Neutrophil (primary cell): ENCODE results near the gene MAPK11.
"Not testable (repeated sequence)": the region's sequence is repeated elsewhere in the genome, so short reads cannot be mapped to it uniquely, and the experiment has no call there.

Source experiments
- H3K27ac ChIP-seq: fragments of 200-600 bp; sonication (generic); 2 replicates; pipeline ENCODE4 v1.5.1; 2016; ENCODE audit warnings: mild to moderate bottlenecking, moderate library complexity
- H3K27me3 ChIP-seq: fragments of 200-600 bp; sonication (generic); 2 replicates; pipeline ENCODE4 v1.6.0; 2016; ENCODE audit warnings: mild to moderate bottlenecking
- H3K36me3 ChIP-seq: fragments of 200-600 bp; sonication (generic); 2 replicates; pipeline ENCODE4 v1.5.1; 2017
- H3K4me1 ChIP-seq, 2 experiments: fragments of 200-600 bp in 1 of 2; sonication (generic) in 1 of 2; 1 replicate in 1 of 2; 2 replicates in 1 of 2; pipeline versions ENCODE4 v1.5.1 to v1.6.1; 2013 to 2016; ENCODE audit warnings: low read depth in 1 of 2, low read length in 1 of 2, mild to moderate bottlenecking in 1 of 2, moderate library complexity in 1 of 2; ENCODE audit not compliant: control insufficient read depth in 1 of 2, insufficient read depth in 1 of 2
- H3K4me3 ChIP-seq, 2 experiments: fragments of 200-600 bp in 1 of 2; sonication (generic) in 1 of 2; 1 replicate in 1 of 2; 2 replicates in 1 of 2; pipeline ENCODE4 v1.5.1; 2013 to 2016; ENCODE audit warnings: low read depth in 1 of 2, low read length in 1 of 2, mild to moderate bottlenecking in 1 of 2, moderate library complexity in 1 of 2
- H3K9me3 ChIP-seq: fragments of 200-600 bp; sonication (generic); 2 replicates; pipeline ENCODE4 v1.5.1; 2016
- TF ChIP-seq, protein P1 (sequence below): fragments of 200-600 bp; sonication (generic); IDR thresholded peaks from 2 replicates; pipeline ENCODE4 v1.5.1; 2016; ENCODE audit warnings: antibody characterized with exemption

The MAPK11 gene

DNA sequence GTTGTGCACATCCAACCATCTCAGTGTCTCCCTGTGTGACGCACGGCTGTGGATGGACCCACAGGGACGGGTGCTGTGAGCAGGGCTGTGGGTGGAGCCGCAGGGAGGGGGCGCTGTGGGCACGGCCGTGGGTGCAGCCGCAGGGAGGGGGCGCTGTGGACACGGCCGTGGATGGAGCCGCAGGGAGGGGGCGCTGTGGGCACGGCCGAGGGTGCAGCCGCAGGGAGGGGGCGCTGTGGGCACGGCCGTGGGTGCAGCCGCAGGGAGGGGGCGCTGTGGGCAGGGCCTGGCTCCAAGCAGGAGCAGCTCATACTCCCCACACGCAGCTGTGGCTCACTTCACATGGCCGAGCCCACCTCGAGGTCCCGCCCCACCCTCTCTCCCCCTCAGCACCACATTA, 6.0 kb upstream of the MAPK11 start:
- TF ChIP-seq, protein P1, sequence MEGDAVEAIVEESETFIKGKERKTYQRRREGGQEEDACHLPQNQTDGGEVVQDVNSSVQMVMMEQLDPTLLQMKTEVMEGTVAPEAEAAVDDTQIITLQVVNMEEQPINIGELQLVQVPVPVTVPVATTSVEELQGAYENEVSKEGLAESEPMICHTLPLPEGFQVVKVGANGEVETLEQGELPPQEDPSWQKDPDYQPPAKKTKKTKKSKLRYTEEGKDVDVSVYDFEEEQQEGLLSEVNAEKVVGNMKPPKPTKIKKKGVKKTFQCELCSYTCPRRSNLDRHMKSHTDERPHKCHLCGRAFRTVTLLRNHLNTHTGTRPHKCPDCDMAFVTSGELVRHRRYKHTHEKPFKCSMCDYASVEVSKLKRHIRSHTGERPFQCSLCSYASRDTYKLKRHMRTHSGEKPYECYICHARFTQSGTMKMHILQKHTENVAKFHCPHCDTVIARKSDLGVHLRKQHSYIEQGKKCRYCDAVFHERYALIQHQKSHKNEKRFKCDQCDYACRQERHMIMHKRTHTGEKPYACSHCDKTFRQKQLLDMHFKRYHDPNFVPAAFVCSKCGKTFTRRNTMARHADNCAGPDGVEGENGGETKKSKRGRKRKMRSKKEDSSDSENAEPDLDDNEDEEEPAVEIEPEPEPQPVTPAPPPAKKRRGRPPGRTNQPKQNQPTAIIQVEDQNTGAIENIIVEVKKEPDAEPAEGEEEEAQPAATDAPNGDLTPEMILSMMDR, result no peak

DNA sequence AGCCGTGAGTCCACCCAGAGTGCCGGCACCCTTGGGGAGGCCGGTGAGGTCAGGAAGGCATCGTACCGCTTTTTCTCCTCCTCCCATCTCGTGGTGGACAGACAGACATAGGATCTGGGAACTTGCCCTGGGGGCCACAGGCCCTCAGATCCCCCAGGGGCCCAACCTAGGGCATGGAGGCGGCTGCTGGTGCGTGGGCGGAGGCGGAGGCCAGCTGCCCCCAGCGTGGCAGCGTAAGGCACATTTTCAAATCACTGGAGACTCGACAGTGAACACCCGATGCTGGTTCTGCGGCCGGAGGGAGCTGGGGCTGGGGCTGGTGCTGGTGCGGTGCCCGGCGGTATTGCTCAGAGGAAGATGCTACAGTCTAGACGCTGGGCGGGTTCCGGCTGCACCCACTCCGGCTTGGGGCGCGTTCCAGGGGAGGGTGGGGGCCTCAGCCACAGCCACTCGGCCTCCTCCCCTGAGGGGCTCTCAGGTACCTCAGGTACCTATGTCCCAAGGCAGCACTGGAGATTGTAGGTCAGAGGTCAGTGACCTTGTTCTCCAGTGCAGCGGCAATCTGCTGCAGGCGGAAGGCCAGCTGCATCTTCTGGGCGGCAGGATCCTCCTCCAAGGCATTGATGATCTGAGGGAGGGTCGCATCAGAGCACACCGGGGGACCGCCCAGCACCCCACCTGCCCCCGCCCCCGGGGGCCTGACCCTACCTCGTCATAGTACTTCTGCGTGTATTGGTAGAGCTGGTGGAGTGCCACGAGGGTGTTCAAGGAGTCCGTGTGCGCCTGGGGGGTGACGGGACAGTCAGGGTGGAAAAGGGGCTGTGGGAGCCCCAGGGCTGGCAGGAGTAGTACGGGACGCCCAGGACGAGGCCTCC, 5.2 kb upstream of the MAPK11 start:
- TF ChIP-seq, protein P1, result no peak
- Histone ChIP-seq H3K4me1 (peaks cover 0 to 13% of the 10 kb centered on the region in 2 experiments), H3K4me3 (no peak overlapping the region), H3K27me3 (peaks cover 40% of the 10 kb centered on the region), H3K9me3 (no peaks in the 10 kb centered on the region), H3K36me3 (no peaks in the 10 kb centered on the region), H3K27ac (no peak overlapping the region)

More for the DNA sequence above, 6.0 kb upstream of the MAPK11 start:
- Histone ChIP-seq H3K4me1 (peaks cover 0 to 8% of the 10 kb centered on the region in 2 experiments), H3K27me3 (peaks cover 33% of the 10 kb centered on the region), H3K36me3 (no peaks in the 10 kb centered on the region), H3K27ac (no peak overlapping the region), H3K4me3 (no peak overlapping the region), H3K9me3 (no peaks in the 10 kb centered on the region)

DNA sequence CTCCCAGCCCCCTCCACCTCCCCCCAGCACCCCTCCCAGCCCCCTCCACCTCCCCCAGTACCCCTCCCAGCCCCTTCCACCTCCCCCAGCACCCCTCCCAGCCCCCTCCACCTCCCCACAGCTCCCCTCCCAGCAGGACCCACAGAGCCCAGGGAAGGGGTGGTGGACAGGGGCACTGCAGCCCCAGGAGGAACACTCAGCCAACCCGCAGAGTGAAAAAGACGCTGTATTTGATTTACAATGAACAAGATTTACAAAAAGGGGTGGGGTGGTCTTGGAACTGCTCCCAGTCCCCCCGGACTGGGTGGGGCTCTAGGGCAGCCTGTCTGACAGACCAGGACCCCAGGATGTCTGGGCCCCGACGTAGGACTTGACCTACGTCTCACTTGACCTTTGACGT, 4.6 kb upstream of the MAPK11 start:
- Histone ChIP-seq H3K27ac (no peak overlapping the region), H3K4me1 (peaks cover 0 to 19% of the 10 kb centered on the region in 2 experiments), H3K4me3 (no peak overlapping the region), H3K27me3 (peaks cover 46% of the 10 kb centered on the region), H3K36me3 (no peaks in the 10 kb centered on the region), H3K9me3 (no peaks in the 10 kb centered on the region)
- TF ChIP-seq, protein P1, result no peak

DNA sequence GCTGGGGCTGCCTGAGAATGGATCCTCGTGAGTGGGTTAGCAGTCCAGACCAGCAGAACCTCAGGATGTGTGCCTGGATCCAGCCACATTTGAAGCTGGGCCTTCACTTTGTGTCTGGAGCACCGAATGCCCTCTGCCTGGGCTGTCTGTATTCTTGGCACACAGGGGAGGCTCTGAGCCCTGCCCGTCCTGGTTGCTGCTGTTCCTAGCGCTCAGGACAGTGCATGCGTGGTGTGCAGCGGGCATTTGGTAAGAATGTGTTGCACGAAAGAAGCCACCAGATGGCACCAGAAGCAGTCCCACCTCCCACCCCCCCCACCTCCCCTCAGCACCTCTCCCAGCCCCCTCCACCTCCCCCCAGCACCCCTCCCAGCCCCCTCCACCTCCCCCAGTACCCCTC, 4.1 kb upstream of the MAPK11 start:
- H3K9me3 ChIP-seq, result no peaks in the 10 kb centered on the region
- H3K27ac ChIP-seq, result no peak overlapping the region
- peaks cover 0 to 23% of the 10 kb centered on the region in 2 experiments for H3K4me1 ChIP-seq
- H3K4me3 ChIP-seq, result no peak overlapping the region
- peaks cover 51% of the 10 kb centered on the region for H3K27me3 ChIP-seq
- H3K36me3 ChIP-seq, result no peaks in the 10 kb centered on the region
- TF ChIP-seq, protein P1, result no peak

DNA sequence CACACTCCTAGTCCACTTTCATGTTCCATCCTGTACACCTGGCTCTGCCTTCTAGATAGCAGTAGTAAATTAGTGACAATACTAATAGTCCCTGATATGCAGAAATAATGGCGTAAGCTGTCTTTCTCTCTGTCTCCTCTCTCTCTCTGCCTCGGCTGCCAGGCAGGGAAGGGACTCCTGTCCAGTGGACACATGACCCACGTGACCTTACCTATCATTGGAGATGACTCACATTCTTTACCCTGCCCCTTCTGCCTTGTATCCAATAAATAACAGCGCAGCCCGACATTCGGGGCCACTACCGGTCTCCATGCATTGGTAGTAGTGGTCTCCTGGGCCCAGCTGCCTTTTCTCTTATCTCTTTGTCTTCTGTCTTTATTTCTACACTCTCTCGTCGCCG, 3.6 kb upstream of the MAPK11 start:
- H3K27me3 ChIP-seq, result peaks cover 56% of the 10 kb centered on the region
- H3K9me3 ChIP-seq, H3K27ac ChIP-seq, H3K36me3 ChIP-seq, H3K4me3 ChIP-seq: not testable (repeated sequence)
- H3K4me1 ChIP-seq, result peaks cover 0 to 23% of the 10 kb centered on the region in 2 experiments

DNA sequence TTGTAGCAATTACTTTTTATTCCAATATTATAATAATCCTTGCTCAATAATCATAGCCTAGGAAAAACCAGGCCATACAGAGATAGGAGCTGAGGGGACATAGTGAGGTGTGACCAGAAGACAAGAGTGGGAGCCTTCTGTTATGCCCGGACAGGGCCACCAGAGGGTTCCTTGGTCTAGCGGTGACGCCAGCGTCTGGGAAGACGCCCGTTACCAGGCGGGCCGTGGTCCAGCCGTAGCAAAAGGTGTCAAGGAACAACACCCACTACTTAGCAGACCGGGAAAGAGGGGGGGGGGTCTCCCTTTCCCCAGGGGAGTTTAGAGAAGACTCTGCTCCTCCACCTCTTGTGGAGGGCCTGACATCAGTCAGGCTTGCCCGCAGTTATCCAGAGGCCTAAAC, 3.2 kb upstream of the MAPK11 start:
- H3K27me3 ChIP-seq, result peaks cover 61% of the 10 kb centered on the region
- H3K27ac ChIP-seq, H3K36me3 ChIP-seq, H3K9me3 ChIP-seq, H3K4me3 ChIP-seq: not testable (repeated sequence)
- H3K4me1 ChIP-seq, result peaks cover 0 to 23% of the 10 kb centered on the region in 2 experiments
